Dendritic cell treated with granulocyte-macrophage colony-stimulating factor and Interleukin-4, amounts not matched to agents 40 ng/mL and 50 ng/mL, for 4 days (primary cell): ENCODE results near the gene HAPLN2.

Experiments used
- H3K27ac Mint-ChIP-seq: one replicate; pipeline ENCODE4 v1.8.0; 2022; ENCODE audit warnings: mild to moderate bottlenecking, mixed read lengths
- H3K27me3 Mint-ChIP-seq: one replicate; pipeline ENCODE4 v1.8.0; 2022; ENCODE audit warnings: mild to moderate bottlenecking, mixed read lengths
- H3K36me3 Mint-ChIP-seq: one replicate; pipeline ENCODE4 v1.8.0; 2022; ENCODE audit warnings: low read depth, mixed read lengths
- H3K4me1 Mint-ChIP-seq: one replicate; pipeline ENCODE4 v1.8.0; 2022; ENCODE audit warnings: low read depth, mixed read lengths
- H3K4me3 Mint-ChIP-seq: one replicate; pipeline ENCODE4 v1.8.0; 2022; ENCODE audit warnings: mild to moderate bottlenecking, moderate library complexity, mixed read lengths
- H3K9me3 Mint-ChIP-seq: one replicate; pipeline ENCODE4 v1.8.0; 2022; ENCODE audit warnings: mixed read lengths
- intact Hi-C: fragments of 100-400 bp; cut with micrococcal nuclease; formaldehyde crosslinking; loops from one replicate; pipeline ENCODE4 v1.15.0; 2022

Gene HAPLN2

GRCh38 chr1:156671804-156672203, 52.6 kb downstream of the HAPLN2 start:
- Mint-ChIP-seq H3K4me1 (peaks cover 8% of the 10 kb centered on the region), H3K27ac (no peak overlapping the region), H3K27me3 (peaks cover 75% of the 10 kb centered on the region), H3K9me3 (no peaks in the 10 kb centered on the region), H3K36me3 (no peaks in the 10 kb centered on the region), H3K4me3 (no peak overlapping the region)
- intact Hi-C loops, result no loop called here

GRCh38 chr1:156673387-156674121, 54.3 kb downstream of the HAPLN2 start:
- H3K4me3 Mint-ChIP-seq, result no peak overlapping the region
- intact Hi-C loops, result no loop called here
- no peaks in the 10 kb centered on the region for H3K36me3 Mint-ChIP-seq
- H3K4me1 Mint-ChIP-seq, result peaks cover 22% of the 10 kb centered on the region
- H3K27me3 Mint-ChIP-seq, result peaks cover 91% of the 10 kb centered on the region
- H3K27ac Mint-ChIP-seq, result no peak overlapping the region
- H3K9me3 Mint-ChIP-seq, result no peaks in the 10 kb centered on the region
